GM12878 (cell line): ENCODE data around the gene NUCB1. TPM values are rescaled to one million over a fixed set of nuclear protein-coding genes. Genes with fewer than 3 reads are reported as not detected.

Experiments used
- ATF2 ChIP-seq: IDR thresholded peaks from 2 replicates; pipeline ENCODE4 v1.6.1; 2012; ENCODE audit warnings: low read length, inconsistent platforms
- ATF7 ChIP-seq: fragments of 450-650 bp; IDR thresholded peaks from 2 replicates; pipeline ENCODE4 v1.6.1; 2016; ENCODE audit warnings: low read depth, mild to moderate bottlenecking
- BACH1 ChIP-seq: fragments of 450-650 bp; IDR thresholded peaks from 2 replicates; pipeline ENCODE4 v1.6.1; 2017; ENCODE audit warnings: mild to moderate bottlenecking, borderline replicate concordance
- BCL3 ChIP-seq: IDR thresholded peaks from 2 replicates; pipeline ENCODE4 v1.6.1; 2011; ENCODE audit warnings: borderline replicate concordance, low read depth, mild to moderate bottlenecking, moderate library complexity, low read length; ENCODE audit not compliant: insufficient read depth, poor library complexity, severe bottlenecking
- ELK1 ChIP-seq: IDR thresholded peaks from 2 replicates; pipeline ENCODE4 v1.6.1; 2012; ENCODE audit warnings: low read depth, low read length, improper control_type of control experiment
- EP300 ChIP-seq, 2 experiments: fragments of 150-350 bp in 1 of 2; IDR thresholded peaks; 2 replicates each; pipeline ENCODE4 v1.6.1; 2011 to 2012; ENCODE audit warnings: low read depth in 2 of 2, low read length in 2 of 2, borderline replicate concordance in 1 of 2, improper control_type of control experiment in 1 of 2, inconsistent platforms in 1 of 2; ENCODE audit not compliant: control insufficient read depth in 1 of 2
- GATAD2B ChIP-seq: fragments of 450-650 bp; conservative IDR thresholded peaks from 2 replicates; pipeline ENCODE4 v1.6.1; 2017; ENCODE audit warnings: low read depth, mild to moderate bottlenecking, moderate library complexity
- HCFC1 ChIP-seq: fragments of 150-350 bp; IDR thresholded peaks from 2 replicates; pipeline ENCODE4 v1.6.1; 2014; ENCODE audit warnings: low read length
- HDGF ChIP-seq: fragments of 450-650 bp; IDR thresholded peaks from 2 replicates; pipeline ENCODE4 v1.6.1; 2016; ENCODE audit warnings: antibody characterized with exemption
- IKZF1 ChIP-seq: fragments of 450-650 bp; conservative IDR thresholded peaks from 2 replicates; pipeline ENCODE4 v1.6.1; 2017; ENCODE audit warnings: antibody characterized with exemption, mild to moderate bottlenecking
- KAT2A ChIP-seq: conservative IDR thresholded peaks from 2 replicates; pipeline ENCODE4 v1.6.1; 2011; ENCODE audit warnings: low read depth, low read length; ENCODE audit not compliant: control insufficient read depth
- KLF5 ChIP-seq: fragments of 450-650 bp; IDR thresholded peaks from 2 replicates; pipeline ENCODE4 v1.6.1; 2014; ENCODE audit warnings: mild to moderate bottlenecking; ENCODE audit not compliant: partially characterized antibody
- NBN ChIP-seq: fragments of 450-650 bp; IDR thresholded peaks from 2 replicates; pipeline ENCODE4 v1.6.1; 2016
- NFYB ChIP-seq: IDR thresholded peaks from 2 replicates; pipeline ENCODE4 v1.6.1; 2011; ENCODE audit warnings: low read depth, mild to moderate bottlenecking, low read length, improper control_type of control experiment, moderate library complexity; ENCODE audit not compliant: insufficient read depth
- NRF1 ChIP-seq: conservative IDR thresholded peaks from 2 replicates; pipeline ENCODE4 v1.6.1; 2011; ENCODE audit warnings: mild to moderate bottlenecking, low read depth, low read length, improper control_type of control experiment
- PAX5 ChIP-seq: IDR thresholded peaks from 2 replicates; pipeline ENCODE4 v1.6.1; 2011; ENCODE audit warnings: low read depth, low read length, borderline replicate concordance
- POLR2AphosphoS5 ChIP-seq: IDR thresholded peaks from 2 replicates; pipeline ENCODE4 v1.6.1; 2011; ENCODE audit warnings: mild to moderate bottlenecking, low read length, inconsistent platforms
- SMAD5 ChIP-seq: IDR thresholded peaks from 2 replicates; pipeline ENCODE4 v1.6.1; 2016; ENCODE audit warnings: antibody characterized with exemption, low read depth
- SMARCA5 ChIP-seq: fragments of 450-650 bp; IDR thresholded peaks from 2 replicates; pipeline ENCODE4 v1.6.1; 2017; ENCODE audit warnings: mild to moderate bottlenecking
- SP1 ChIP-seq: IDR thresholded peaks from one replicate; pipeline ENCODE4 v1.6.1; 2011; ENCODE audit warnings: low read depth, low read length
- SPI1 ChIP-seq: IDR thresholded peaks from 2 replicates; pipeline ENCODE4 v1.6.1; 2011; ENCODE audit warnings: low read depth, mild to moderate bottlenecking, low read length, moderate library complexity, borderline replicate concordance; ENCODE audit not compliant: insufficient read depth
- ZBTB11 ChIP-seq: fragments of 450-650 bp; formaldehyde crosslinking; IDR thresholded peaks from 2 replicates; pipeline ENCODE4 v1.5.0; 2022; ENCODE audit warnings: mild to moderate bottlenecking, missing genetic modification characterization
- ZNF274 ChIP-seq: IDR thresholded peaks from one replicate; pipeline ENCODE4 v1.8.0; 2011; ENCODE audit not compliant: insufficient read length, insufficient read depth
- ZNF622 ChIP-seq: fragments of 450-650 bp; IDR thresholded peaks from 2 replicates; pipeline ENCODE4 v1.6.1; 2017; ENCODE audit warnings: mild to moderate bottlenecking, inconsistent platforms
- polyA plus RNA-seq, 11 experiments: library from polyadenylated mRNA; depleted of rRNA in 4 of 11; unstranded in 6 of 11; stranded (reverse) in 5 of 11; fragments of >200 nt; fragmentation: Nextera tagmentation in 4 of 11; fragmentation: Illumina TruSeq in 1 of 11; extraction: Ambion mirVana in 4 of 11; extraction: Trizol in 1 of 11; gene quantifications; 1 replicate in 1 of 11; 2 replicates in 10 of 11; pipeline versions ENCODE4 v1.2.1 to v1.2.3, GENCODE V29; 2011 to 2016; ENCODE audit warnings: inconsistent platforms in 2 of 11, missing spikeins in 2 of 11, low read depth in 1 of 11
- total RNA-seq, 4 experiments: library from RNA; depleted of rRNA in 3 of 4; stranded (reverse); fragments of >200 nt in 3 of 4; fragmentation: Illumina TruSeq in 1 of 4; extraction: Trizol in 1 of 4; gene quantifications; 2 replicates each; pipeline versions ENCODE4 v1.2.1 to v1.2.3, GENCODE V29; 2013 to 2021

Gene NUCB1
- total and polyA plus RNA-seq, 10 of the 15 experiments (the other 5 are each of a cell fraction or from before 2014, with no cell fraction given), result 1.8 to 112 (median 44.5) TPM

- TF ChIP-seq ZNF622 (no peak), KLF5 (peak; percentile 64), EP300 (IDR thresholded peaks at IDR 0.05; ENCODE audit: borderline replicate concordance in 1 of 2, control insufficient read depth in 1 of 2, low read depth in 2 of 2, low read length in 2 of 2) (no peak), HCFC1 (no peak), ZBTB11 (no peak), BACH1 (peak; percentile 91), ELK1 (no peak), ZNF274 (no peak), PAX5 (no peak), IKZF1 (no peak), NBN (peak; percentile 98), SMAD5 (peak; percentile 99), BCL3 (peak; percentile 57), SPI1 (0 out of 2 replicates have a peak, but pooled peaks have one; percentile 23), ATF2 (no peak), HDGF (peak; percentile 77; the same call in 1 of the 2 replicates), SMARCA5 (no peak), NRF1 (no peak), POLR2AphosphoS5 (peak; percentile 99), NFYB (peak; percentile 88), SP1 (peak; percentile 94), ATF7 (peak; percentile 43; the same call in 1 of the 2 replicates), GATAD2B (no peak; the same call in 1 of the 2 replicates), KAT2A (no peak)
Measured at GRCh38 chr19:48965040-48965805, 65.1 kb downstream of the NUCB1 start, which contains the start of gene FTL (continued).
